Mucosa of gallbladder (tissue), 1 donor: ENCODE results near the gene RASGRP2. TPM values are rescaled to one million over a fixed set of nuclear protein-coding genes. Genes with fewer than 3 reads are reported as not detected.

Source experiments
- total RNA-seq: library from RNA; stranded (reverse); gene quantifications from one replicate; pipeline ENCODE4 v1.2.1, GENCODE V29; 2021
- donor health status: DM: no; HTN: no; CAD: no.

The RASGRP2 gene
- total RNA-seq, 1 donor from 2014 or later: 17.1 TPM

Other genes starting within 250 kb of the RASGRP2 start
- 0.12 TPM for gene SLC22A11, start 188.2 kb downstream of the RASGRP2 start, total RNA-seq
- not detected for gene SLC22A12, start 152.9 kb downstream of the RASGRP2 start, total RNA-seq
- gene NRXN2, start 20.9 kb downstream of the RASGRP2 start, total RNA-seq: 8.1 TPM
- gene PYGM, start 15.8 kb upstream of the RASGRP2 start, total RNA-seq: 14.3 TPM
- 263 TPM for gene SF1, start 34.4 kb upstream of the RASGRP2 start, total RNA-seq
- 23.1 TPM for gene MAP4K2, start 59.1 kb upstream of the RASGRP2 start, total RNA-seq
- 34.8 TPM for gene MEN1, start 66.4 kb upstream of the RASGRP2 start, total RNA-seq
- 37.1 TPM for gene CDC42BPG, start 100.5 kb upstream of the RASGRP2 start, total RNA-seq
- 85.6 TPM for gene EHD1, start 134.5 kb upstream of the RASGRP2 start, total RNA-seq
- 39.3 TPM for gene ATG2A, start 173.1 kb upstream of the RASGRP2 start, total RNA-seq
- 44.1 TPM for gene PPP2R5B, start 180.5 kb upstream of the RASGRP2 start, total RNA-seq
- gene GPHA2, start 191.8 kb upstream of the RASGRP2 start, total RNA-seq: 1.3 TPM
- gene MAJIN, start 228.0 kb upstream of the RASGRP2 start, total RNA-seq: not detected